Esophagus muscularis mucosa (tissue), 4 donors: ENCODE results near the gene CSNK2A2. TPM values are rescaled to one million over a fixed set of nuclear protein-coding genes. Genes with fewer than 3 reads are reported as not detected.

Experiments
- DNase-seq: peaks from one replicate; pipeline ENCODE4 v3.0.0-alpha.2; 2017; ENCODE audit errors: extremely low spot score
- H3K27ac ChIP-seq, 4 donors: fragments of 200-600 bp; sonication (generic); replicated peaks in 1 of 4; 1 replicate in 3 of 4; 2 replicates in 1 of 4; pipeline ENCODE4 v1.5.1; 2016 to 2019; ENCODE audit warnings: mild to moderate bottlenecking in 1 of 4
- H3K27me3 ChIP-seq, 4 donors: fragments of 200-600 bp; sonication (generic); one replicate each; pipeline versions ENCODE4 v1.5.1 to v1.6.0; 2016 to 2019
- H3K36me3 ChIP-seq, 4 donors: fragments of 200-600 bp; sonication (generic); one replicate each; pipeline ENCODE4 v1.5.1; 2016 to 2019
- H3K4me1 ChIP-seq, 4 donors: fragments of 200-600 bp; sonication (generic); one replicate each; pipeline ENCODE4 v1.5.1; 2016 to 2019
- H3K4me3 ChIP-seq, 4 donors: fragments of 200-600 bp; sonication (generic); 1 replicate in 2 of 4; 2 replicates in 2 of 4; pipeline ENCODE4 v1.5.1; 2016 to 2019; ENCODE audit warnings: mild to moderate bottlenecking in 4 of 4, moderate library complexity in 1 of 4
- H3K9me3 ChIP-seq, 4 donors: fragments of 200-600 bp; sonication (generic); 1 replicate in 3 of 4; 2 replicates in 1 of 4; pipeline ENCODE4 v1.5.1; 2016 to 2019
- EP300 ChIP-seq: sonication (generic); formaldehyde crosslinking; IDR thresholded peaks from one replicate; pipeline ENCODE4 v1.6.1; 2017; ENCODE audit warnings: antibody characterized with exemption
- POLR2A ChIP-seq: fragments of 450-650 bp; IDR thresholded peaks from one replicate; pipeline ENCODE4 v1.6.1; 2017; ENCODE audit warnings: antibody characterized with exemption, moderate library complexity, mild to moderate bottlenecking, low read depth
- POLR2AphosphoS5 ChIP-seq, 2 donors: sonication (generic); formaldehyde crosslinking; IDR thresholded peaks; one replicate each; pipeline ENCODE4 v1.6.1; 2017; ENCODE audit warnings: antibody characterized with exemption in 2 of 2
- WGBS: methylation state at CpG from one replicate; pipeline ENCODE4 v1.1.5; 2018; 5-methylcytosine and 5-hydroxymethylcytosine counted together
- intact Hi-C: fragments of 100-400 bp; cut with DNase I; formaldehyde crosslinking; loops from one replicate; pipeline ENCODE4 v1.15.1; 2023
- total RNA-seq, 4 donors: library from RNA; depleted of rRNA; stranded (reverse); fragments of >200 nt; gene quantifications; one replicate each; pipeline versions ENCODE4 v1.1.0 to v1.2.1, GENCODE V29; 2016
- TF ChIP-seq, protein P1 (sequence below), 3 experiments: fragments of 200-600 bp in 2 of 3; fragments of 450-650 bp in 1 of 3; sonication (generic) in 2 of 3; IDR thresholded peaks; one replicate each; pipeline ENCODE4 v1.5.1; 2017 to 2019; ENCODE audit warnings: antibody characterized with exemption in 3 of 3, mild to moderate bottlenecking in 2 of 3, moderate library complexity in 1 of 3

The CSNK2A2 gene
- total RNA-seq, 4 donors from 2014 or later = 37.1 to 56.5 (median 42.7) TPM

DNA sequence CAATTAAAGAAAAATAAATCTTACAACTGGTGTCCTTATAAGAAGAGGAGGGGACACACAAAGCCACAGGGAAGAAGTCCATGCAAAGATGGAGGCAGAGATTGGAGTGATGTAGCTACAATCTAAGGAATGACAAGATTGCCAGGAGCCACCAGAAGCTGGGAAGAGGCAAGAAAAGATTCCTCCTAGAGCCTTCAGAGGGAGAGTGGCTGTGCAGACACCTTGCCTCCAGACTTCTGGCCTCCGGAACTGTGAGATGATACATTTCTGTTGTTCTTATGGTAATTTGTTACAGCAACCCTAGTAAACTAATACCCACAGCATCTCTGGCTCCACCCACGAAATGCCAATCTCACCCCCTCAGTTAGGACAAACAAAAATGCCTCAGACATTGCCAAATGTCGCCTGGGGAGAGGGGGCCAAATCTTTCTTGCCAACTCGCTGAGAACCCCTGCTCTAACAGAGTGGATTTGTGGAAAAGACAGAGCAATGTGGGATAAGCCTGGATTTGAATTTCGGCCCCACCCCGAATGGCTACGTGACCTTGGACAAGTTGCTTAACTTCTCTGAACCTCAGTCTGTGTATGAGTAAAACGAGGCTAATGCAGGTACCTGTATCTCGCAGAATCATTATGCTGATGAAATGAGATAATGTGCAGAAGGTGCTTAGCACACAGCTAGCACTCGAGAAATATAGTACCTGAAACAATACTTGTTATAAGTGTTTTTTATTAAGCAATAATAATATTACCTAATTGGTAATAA, 37.1 kb upstream of the CSNK2A2 start:
- intact Hi-C loops = no loop called here
- peaks cover 0 to 9% (median 8%) of the 10 kb centered on the region in 4 donors for H3K4me1 ChIP-seq
- peaks cover 0 to 15% (median 0%) of the 10 kb centered on the region in 4 donors for H3K27me3 ChIP-seq
- TF ChIP-seq POLR2A (no peak), EP300 (no peak), POLR2AphosphoS5 (IDR thresholded peaks at IDR 0.05) (no peak)
- TF ChIP-seq, protein P1, sequence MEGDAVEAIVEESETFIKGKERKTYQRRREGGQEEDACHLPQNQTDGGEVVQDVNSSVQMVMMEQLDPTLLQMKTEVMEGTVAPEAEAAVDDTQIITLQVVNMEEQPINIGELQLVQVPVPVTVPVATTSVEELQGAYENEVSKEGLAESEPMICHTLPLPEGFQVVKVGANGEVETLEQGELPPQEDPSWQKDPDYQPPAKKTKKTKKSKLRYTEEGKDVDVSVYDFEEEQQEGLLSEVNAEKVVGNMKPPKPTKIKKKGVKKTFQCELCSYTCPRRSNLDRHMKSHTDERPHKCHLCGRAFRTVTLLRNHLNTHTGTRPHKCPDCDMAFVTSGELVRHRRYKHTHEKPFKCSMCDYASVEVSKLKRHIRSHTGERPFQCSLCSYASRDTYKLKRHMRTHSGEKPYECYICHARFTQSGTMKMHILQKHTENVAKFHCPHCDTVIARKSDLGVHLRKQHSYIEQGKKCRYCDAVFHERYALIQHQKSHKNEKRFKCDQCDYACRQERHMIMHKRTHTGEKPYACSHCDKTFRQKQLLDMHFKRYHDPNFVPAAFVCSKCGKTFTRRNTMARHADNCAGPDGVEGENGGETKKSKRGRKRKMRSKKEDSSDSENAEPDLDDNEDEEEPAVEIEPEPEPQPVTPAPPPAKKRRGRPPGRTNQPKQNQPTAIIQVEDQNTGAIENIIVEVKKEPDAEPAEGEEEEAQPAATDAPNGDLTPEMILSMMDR (IDR thresholded peaks at IDR 0.05) = no peak
- no peaks in the 10 kb centered on the region for H3K9me3 ChIP-seq
- DNase-seq = no peak
- H3K4me3 ChIP-seq = no peak overlapping the region
- 75% methylated on average over 10 of the region's 10 CpGs for WGBS
- no peaks in the 10 kb centered on the region for H3K36me3 ChIP-seq
- no peak overlapping the region for H3K27ac ChIP-seq

DNA sequence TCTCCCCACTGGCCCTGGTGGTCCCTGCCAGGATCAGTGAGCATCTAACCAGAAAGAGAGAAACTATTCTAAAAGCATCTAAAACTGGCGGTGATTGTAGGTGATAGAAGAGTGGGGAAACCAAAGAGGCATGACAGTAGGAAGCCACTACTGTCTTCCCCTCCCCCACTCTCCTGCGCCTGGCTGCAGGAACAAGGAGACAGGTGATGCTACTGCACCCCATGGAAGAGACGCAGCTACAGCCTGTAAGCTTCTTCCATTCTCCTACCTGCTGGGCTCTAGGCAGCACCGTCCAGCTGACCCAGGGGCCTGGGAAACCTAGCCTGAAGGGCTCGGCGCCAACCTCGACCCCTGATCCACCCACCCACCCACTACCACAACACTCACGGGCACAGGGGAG, 32.4 kb upstream of the CSNK2A2 start:
- H3K4me1 ChIP-seq = no peaks in the 10 kb centered on the region
- H3K36me3 ChIP-seq = no peaks in the 10 kb centered on the region
- H3K9me3 ChIP-seq = no peaks in the 10 kb centered on the region
- TF ChIP-seq POLR2AphosphoS5 (IDR thresholded peaks at IDR 0.05) (no peak), EP300 (no peak), POLR2A (no peak)
- TF ChIP-seq, protein P1 (IDR thresholded peaks at IDR 0.05) = no peak
- H3K27me3 ChIP-seq = no peaks in the 10 kb centered on the region
- no peak overlapping the region for H3K4me3 ChIP-seq
- no peak for DNase-seq
- 83% methylated on average over 8 of the region's 8 CpGs for WGBS
- intact Hi-C loops = no loop called here
- no peak overlapping the region for H3K27ac ChIP-seq

DNA sequence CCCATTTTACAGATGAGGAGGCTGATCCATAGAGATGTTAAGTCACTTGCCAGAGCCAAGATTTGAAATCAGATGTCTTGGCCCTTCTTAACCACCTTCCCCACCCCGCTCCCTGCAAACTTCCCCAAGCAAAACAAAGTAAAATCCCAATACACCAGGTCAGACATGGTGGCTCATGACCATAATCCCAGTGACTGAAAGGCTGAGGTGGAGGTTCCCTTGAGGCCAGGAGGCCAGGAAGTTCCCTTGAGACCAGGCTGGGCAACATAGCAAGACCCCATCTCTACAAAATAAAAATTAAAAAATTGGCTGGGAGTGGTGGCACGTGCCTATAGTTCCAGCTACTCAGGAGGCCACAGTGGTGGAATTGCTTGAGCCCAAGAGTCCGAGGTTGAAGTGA, 28.9 kb upstream of the CSNK2A2 start:
- Histone ChIP-seq H3K4me1 (no peaks in the 10 kb centered on the region), H3K36me3 (no peaks in the 10 kb centered on the region), H3K27me3 (peaks cover 0 to 3% (median 0%) of the 10 kb centered on the region in 4 donors), H3K9me3 (no peaks in the 10 kb centered on the region), H3K27ac (no peak overlapping the region), H3K4me3 (no peak overlapping the region)
- intact Hi-C loops = no loop called here
- no peak for DNase-seq
- WGBS = 83% methylated on average over 3 of the region's 3 CpGs
- TF ChIP-seq, protein P1 (IDR thresholded peaks at IDR 0.05) = no peak

DNA sequence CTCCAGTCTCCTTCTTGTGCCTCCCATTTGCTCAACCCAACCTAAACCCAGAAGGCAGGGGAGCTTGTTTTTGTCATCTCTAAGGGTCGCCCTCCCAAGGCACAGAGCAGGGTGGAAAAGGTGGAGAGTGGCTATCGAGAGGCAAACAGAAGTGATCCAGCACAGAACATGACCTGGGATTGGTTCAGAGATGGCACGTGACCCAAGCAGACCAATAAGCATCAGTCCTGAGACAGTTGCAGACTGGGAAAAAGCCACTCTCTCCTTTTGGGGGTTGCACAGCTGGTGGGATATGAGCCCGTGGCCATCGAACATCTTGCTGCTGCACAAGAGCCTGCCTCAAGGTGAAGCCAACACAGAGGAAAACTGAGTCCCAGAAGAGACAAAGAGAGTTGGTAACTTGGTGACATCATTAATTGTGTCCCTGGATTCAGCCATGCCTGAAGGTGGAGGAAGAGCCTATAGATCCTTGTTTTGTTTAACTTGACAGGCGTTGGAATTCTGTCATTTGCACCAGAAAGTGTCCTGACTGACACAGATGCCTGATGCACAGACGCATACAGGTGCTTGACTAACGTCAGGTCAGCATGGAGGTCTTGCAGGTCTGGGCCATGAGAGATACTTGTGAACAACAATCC, 28.2 kb upstream of the CSNK2A2 start:
- no peak for DNase-seq
- H3K27ac ChIP-seq = no peak overlapping the region
- H3K4me3 ChIP-seq = no peak overlapping the region
- H3K36me3 ChIP-seq = no peaks in the 10 kb centered on the region
- 91% methylated on average over 8 of the region's 8 CpGs for WGBS
- H3K9me3 ChIP-seq = no peaks in the 10 kb centered on the region
- intact Hi-C loops = no loop called here
- peaks cover 0 to 3% (median 0%) of the 10 kb centered on the region in 4 donors for H3K27me3 ChIP-seq
- no peaks in the 10 kb centered on the region for H3K4me1 ChIP-seq
- no peak for TF ChIP-seq POLR2A
- no peak for TF ChIP-seq EP300
- TF ChIP-seq, protein P1 (IDR thresholded peaks at IDR 0.05) = no peak
- TF ChIP-seq POLR2AphosphoS5 (IDR thresholded peaks at IDR 0.05) = no peak
